Sciatic nerve (tissue), 1 donor: Measurements from ENCODE around the gene SEC61G. TPM values are rescaled to one million over a fixed set of nuclear protein-coding genes. Genes with fewer than 3 reads are reported as not detected.

ENCODE experiments used
- total RNA-seq: library from RNA; stranded (reverse); fragmentation: NEBNext Ultra II Directional; extraction: Animal tissue kit (Norgen Biotek cat#: 25700); gene quantifications from one replicate; pipeline ENCODE4 v1.2.1, GENCODE V29; 2021
- donor health status: DM: no; HTN: no; CAD: no.

SEC61G gene
- total RNA-seq, 1 donor from 2014 or later = 54.9 TPM

Other genes starting within 250 kb of the SEC61G start
- not detected for gene VSTM2A, start 216.8 kb downstream of the SEC61G start, total RNA-seq